ENCODE results near the gene PTPN21.

The PTPN21 gene

GRCh38 chr14:88479574-88479987 lies 75.2 kb downstream of the PTPN21 start:
- TF ChIP-seq CTCF (IDR thresholded peaks at IDR 0.05; ENCODE audit: low read depth, low read length): no peak
- TF ChIP-seq POLR2A (IDR thresholded peaks at IDR 0.05; ENCODE audit: extremely low read depth, insufficient read length): no peak
- TF ChIP-seq MYC (IDR thresholded peaks at IDR 0.05; ENCODE audit: low read depth, low read length): no peak
- no peak for TF ChIP-seq MAX (IDR thresholded peaks at IDR 0.05; ENCODE audit: low read depth, low read length)
- no peak overlapping the region for H3K4me3 ChIP-seq (ENCODE audit: low read depth, low read length)

GRCh38 chr14:88478931-88479330 lies 75.9 kb downstream of the PTPN21 start:
- DNase-seq (ENCODE audit: low read depth): no peak
- TF ChIP-seq MYC (IDR thresholded peaks at IDR 0.05; ENCODE audit: low read depth, low read length) (no peak), POLR2A (IDR thresholded peaks at IDR 0.05; ENCODE audit: extremely low read depth, insufficient read length) (no peak), MAX (IDR thresholded peaks at IDR 0.05; ENCODE audit: low read depth, low read length) (no peak), CTCF (IDR thresholded peaks at IDR 0.05; ENCODE audit: low read depth, low read length) (no peak)
- no peak overlapping the region for H3K4me3 ChIP-seq (ENCODE audit: low read depth, low read length)

More at GRCh38 chr14:88479574-88479987, 75.2 kb downstream of the PTPN21 start:
- no peak for DNase-seq (ENCODE audit: low read depth)

GRCh38 chr14:88477513-88478250 lies 77.1 kb downstream of the PTPN21 start:
- H3K4me3 ChIP-seq (ENCODE audit: low read depth, low read length): no peak overlapping the region
- no peak for DNase-seq (ENCODE audit: low read depth)
- TF ChIP-seq CTCF (IDR thresholded peaks at IDR 0.05; ENCODE audit: low read depth, low read length): no peak
- TF ChIP-seq POLR2A (IDR thresholded peaks at IDR 0.05; ENCODE audit: extremely low read depth, insufficient read length): no peak
- TF ChIP-seq MYC (IDR thresholded peaks at IDR 0.05; ENCODE audit: low read depth, low read length): no peak
- TF ChIP-seq MAX (IDR thresholded peaks at IDR 0.05; ENCODE audit: low read depth, low read length): no peak

GRCh38 chr14:88476825-88477224 lies 78.0 kb downstream of the PTPN21 start:
- DNase-seq (ENCODE audit: low read depth): no peak
- no peak for TF ChIP-seq POLR2A (IDR thresholded peaks at IDR 0.05; ENCODE audit: extremely low read depth, insufficient read length)
- TF ChIP-seq MAX (IDR thresholded peaks at IDR 0.05; ENCODE audit: low read depth, low read length): no peak
- TF ChIP-seq MYC (IDR thresholded peaks at IDR 0.05; ENCODE audit: low read depth, low read length): no peak
- TF ChIP-seq CTCF (IDR thresholded peaks at IDR 0.05; ENCODE audit: low read depth, low read length): no peak
- no peak overlapping the region for H3K4me3 ChIP-seq (ENCODE audit: low read depth, low read length)

- no peak overlapping the region for H3K4me3 ChIP-seq (ENCODE audit: low read depth, low read length)
- DNase-seq (ENCODE audit: low read depth): no peak
- TF ChIP-seq MYC (IDR thresholded peaks at IDR 0.05; ENCODE audit: low read depth, low read length): no peak
- no peak for TF ChIP-seq MAX (IDR thresholded peaks at IDR 0.05; ENCODE audit: low read depth, low read length)
- no peak for TF ChIP-seq CTCF (IDR thresholded peaks at IDR 0.05; ENCODE audit: low read depth, low read length)
- TF ChIP-seq POLR2A (IDR thresholded peaks at IDR 0.05; ENCODE audit: extremely low read depth, insufficient read length): no peak
These were observed 78.5 kb downstream of the PTPN21 start for GRCh38 chr14:88476214-88476774.
